Smooth muscle cell of the pulmonary artery (primary cell): ENCODE data around the gene RFFL. TPM values are rescaled to one million over a fixed set of nuclear protein-coding genes. Genes with fewer than 3 reads are reported as not detected.

Source experiments
- total RNA-seq: library from RNA; depleted of rRNA; stranded (reverse); fragments of >200 nt; gene quantifications from 2 replicates; pipeline ENCODE4 v1.2.3, GENCODE V29; 2014

The RFFL gene
- total RNA-seq = 11.1 and 12.0 TPM in 2 replicates

DNA sequence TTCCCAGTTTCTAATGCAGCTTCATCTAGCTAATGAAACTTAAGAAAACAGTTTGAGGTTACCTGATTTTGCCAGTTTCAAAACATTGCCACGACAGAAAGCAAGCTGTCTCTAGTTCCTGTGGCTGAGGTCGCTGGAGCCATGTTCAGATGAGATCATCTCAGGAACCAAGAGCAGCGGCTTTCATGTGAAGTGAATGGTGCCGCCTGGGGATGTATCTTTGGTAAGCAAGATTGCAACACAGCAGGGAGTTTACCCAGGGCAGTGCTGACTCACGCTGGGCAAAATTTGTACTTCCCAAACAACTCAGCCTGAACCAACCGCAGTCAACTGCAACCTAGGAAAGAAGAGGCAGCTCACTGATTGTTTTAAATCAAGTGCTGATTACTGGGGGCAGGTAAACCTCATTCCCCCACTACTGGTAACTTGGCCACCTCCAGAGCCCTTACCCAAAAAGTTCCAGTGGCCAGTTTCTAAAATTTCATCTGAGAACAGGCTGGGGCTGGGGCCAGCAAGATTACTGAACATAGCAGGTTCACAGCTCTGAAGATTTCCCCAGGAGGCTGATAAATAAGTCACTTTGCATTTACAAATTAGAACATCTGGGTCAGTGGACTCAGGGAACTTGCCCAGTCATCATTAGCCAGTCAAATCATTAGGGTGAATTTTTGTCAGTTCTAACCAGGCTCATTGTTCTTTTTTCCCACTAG lies at the start of gene RFFL:
Gene RFFL, minus strand, starts transcription at position 194 of the 710 bp plus-strand sequence. CDS start 37,154 bp downstream, outside the sequence.

DNA sequence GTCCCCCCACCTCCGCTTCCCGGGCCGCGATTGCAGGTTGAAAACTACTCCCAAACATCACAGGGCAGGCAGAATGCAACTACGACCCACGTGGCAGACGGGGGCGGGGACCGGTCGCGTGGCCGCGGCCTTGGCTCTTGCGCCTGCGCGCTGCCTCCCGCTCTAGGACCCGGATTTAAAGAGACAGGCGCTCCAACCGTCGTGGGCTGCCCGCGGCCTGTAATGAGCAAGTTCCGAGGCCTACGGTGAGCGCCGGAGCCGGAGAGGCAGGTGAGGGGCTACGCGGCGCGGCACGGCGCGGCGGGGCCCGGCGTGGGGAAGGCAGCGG lies 83.2 kb downstream of the RFFL start, which contains the start of gene LIG3:
Gene LIG3, plus strand, starts transcription at position 160 of the 328 bp plus-strand sequence. CDS start 2,494 bp downstream, outside the sequence.

GRCh38 chr17:34961093-34961911 lies 102.2 kb downstream of the RFFL start, which contains the start of the genes CCT6B and ZNF830:
CCT6B (minus strand) TSS chr17:34961460; CDS start chr17:34961393, 67 bp downstream.
ZNF830 (plus strand) TSS chr17:34961540; CDS start chr17:34961567, 27 bp downstream.

Other genes with a start within 250 kb of the RFFL start
- 0.46 and 0.52 TPM in 2 replicates for gene CCT6B, start 102.2 kb downstream of the RFFL start, total RNA-seq
- gene ZNF830, start 102.2 kb downstream of the RFFL start, total RNA-seq = 7.2 and 7.9 TPM in 2 replicates
- gene LIG3, start 83.2 kb downstream of the RFFL start, total RNA-seq = 42.1 and 50.2 TPM in 2 replicates
- gene RAD51D, start 56.2 kb upstream of the RFFL start, total RNA-seq = 6.1 and 7.0 TPM in 2 replicates
- gene FNDC8, start 57.9 kb upstream of the RFFL start, total RNA-seq = not detected in 2 replicates
- 14.6 and 19.9 TPM in 2 replicates for gene NLE1, start 78.6 kb upstream of the RFFL start, total RNA-seq
- not detected in 2 replicates for gene UNC45B, start 84.1 kb upstream of the RFFL start, total RNA-seq
- not detected in 2 replicates for gene SLC35G3, start 130.7 kb upstream of the RFFL start, total RNA-seq
- 64.8 and 82.6 TPM in 2 replicates for gene SLFN5, start 179.4 kb upstream of the RFFL start, total RNA-seq